Lower lobe of right lung (tissue), 2 donors: ENCODE results near the gene ATP11B. TPM values are rescaled to one million over a fixed set of nuclear protein-coding genes. Genes with fewer than 3 reads are reported as not detected.
A peak's percentile ranks its signal among the peaks of the same experiment; 100 is the strongest.
"Not testable (repeated sequence)": the region's sequence is repeated elsewhere in the genome, so short reads cannot be mapped to it uniquely, and the experiment has no call there.

ENCODE experiments used
- ATAC-seq, 2 donors: fragments of 200-7000 bp; cut with Tn5 transposase; one replicate each; pipeline ENCODE4 v1.9.1; 2020 to 2022; ENCODE audit warnings: mild to moderate bottlenecking in 2 of 2, moderate library complexity in 2 of 2
- DNase-seq: peaks from one replicate; pipeline ENCODE4 v3.0.0-alpha.2; 2020
- H3K27ac ChIP-seq: fragments of 200-600 bp; one replicate; pipeline ENCODE4 v1.8.0; 2022
- H3K27me3 ChIP-seq: fragments of 200-600 bp; one replicate; pipeline ENCODE4 v1.8.0; 2022; ENCODE audit warnings: low read depth
- H3K36me3 ChIP-seq: fragments of 200-600 bp; one replicate; pipeline ENCODE4 v1.8.0; 2022; ENCODE audit warnings: mild to moderate bottlenecking
- H3K4me1 ChIP-seq: fragments of 200-600 bp; one replicate; pipeline ENCODE4 v1.8.0; 2022
- H3K4me3 ChIP-seq: fragments of 200-600 bp; one replicate; pipeline ENCODE4 v1.8.0; 2022; ENCODE audit warnings: mild to moderate bottlenecking
- H3K9me3 ChIP-seq: fragments of 200-600 bp; one replicate; pipeline ENCODE4 v1.8.0; 2022
- CTCF ChIP-seq: fragments of 200-600 bp; IDR thresholded peaks from one replicate; pipeline ENCODE4 v1.8.0; 2022; ENCODE audit warnings: antibody characterized with exemption, mild to moderate bottlenecking
- intact Hi-C: fragments of 100-400 bp; cut with DNase I; formaldehyde crosslinking; loops from one replicate; pipeline ENCODE4 v1.11.0; 2022
- total RNA-seq: library from RNA; stranded (reverse); fragmentation: NEBNext Ultra II Directional; extraction: Animal tissue kit (Norgen Biotek cat#: 25700); gene quantifications from one replicate; pipeline ENCODE4 v1.2.1, GENCODE V29; 2021
- donor health status: DM: no; HTN: yes; CAD: no; lungs with severe emphysema.

ATP11B gene
- total RNA-seq, 1 donor from 2014 or later: 69.1 TPM

GRCh38 chr3:182795389-182795782 lies 2.1 kb downstream of the ATP11B start:
- Histone ChIP-seq H3K9me3 (no peaks in the 10 kb centered on the region), H3K4me3 (peak overlapping the region; percentile 78), H3K36me3 (no peaks in the 10 kb centered on the region), H3K4me1 (peaks cover 27% of the 10 kb centered on the region), H3K27ac (peak overlapping the region; percentile 42), H3K27me3 (no peaks in the 10 kb centered on the region)
- DNase-seq (no peak), ATAC-seq (no peak)
- intact Hi-C loops: no loop called here
- no peak for TF ChIP-seq CTCF

- H3K27me3 ChIP-seq: no peaks in the 10 kb centered on the region
- peaks cover 27% of the 10 kb centered on the region for H3K4me1 ChIP-seq
- ATAC-seq (no peak), DNase-seq (no peak)
- H3K36me3 ChIP-seq: no peaks in the 10 kb centered on the region
- H3K27ac ChIP-seq: no peak overlapping the region
- intact Hi-C loops: no loop called here
- TF ChIP-seq CTCF: no peak
- no peak overlapping the region for H3K4me3 ChIP-seq
- no peaks in the 10 kb centered on the region for H3K9me3 ChIP-seq
Observed at GRCh38 chr3:182796310-182796709, 3.0 kb downstream of the ATP11B start.

GRCh38 chr3:182797876-182798275 lies 4.6 kb downstream of the ATP11B start:
- H3K4me3 ChIP-seq: no peak overlapping the region
- no peaks in the 10 kb centered on the region for H3K27me3 ChIP-seq
- peaks cover 28% of the 10 kb centered on the region for H3K4me1 ChIP-seq
- no peak for TF ChIP-seq CTCF
- no peak for DNase-seq
- ATAC-seq: no peak
- no peaks in the 10 kb centered on the region for H3K36me3 ChIP-seq
- intact Hi-C loops: no loop called here
- no peaks in the 10 kb centered on the region for H3K9me3 ChIP-seq
- no peak overlapping the region for H3K27ac ChIP-seq

GRCh38 chr3:182799143-182799542 lies 5.8 kb downstream of the ATP11B start:
- DNase-seq, H3K27ac ChIP-seq, H3K27me3 ChIP-seq, H3K36me3 ChIP-seq, ATAC-seq, H3K9me3 ChIP-seq, intact Hi-C loops, H3K4me3 ChIP-seq: not testable (repeated sequence)
- H3K4me1 ChIP-seq: peaks cover 37% of the 10 kb centered on the region

- intact Hi-C loops: no loop called here
- peaks cover 30% of the 10 kb centered on the region for H3K4me1 ChIP-seq
Observed at GRCh38 chr3:182800508-182800907, 7.2 kb downstream of the ATP11B start.

More at GRCh38 chr3:182800508-182800907, 7.2 kb downstream of the ATP11B start:
- no peak for TF ChIP-seq CTCF
- DNase-seq (no peak), ATAC-seq (no peak)
- H3K27me3 ChIP-seq: no peaks in the 10 kb centered on the region
- H3K4me3 ChIP-seq: no peak overlapping the region
- no peaks in the 10 kb centered on the region for H3K9me3 ChIP-seq
- H3K27ac ChIP-seq: no peak overlapping the region
- no peaks in the 10 kb centered on the region for H3K36me3 ChIP-seq
